GM18505 (cell line): Measurements from ENCODE around the gene EPHX1.

Experiments used
- ATAC-seq: cut with Tn5 transposase; IDR thresholded peaks from one replicate; pipeline ENCODE4 v1.9.1; 2021; ENCODE audit not compliant: unreplicated experiment
- POLR2A ChIP-seq: IDR thresholded peaks from 4 replicates; pipeline ENCODE4 v1.6.1; 2011; ENCODE audit warnings: borderline replicate concordance; ENCODE audit not compliant: insufficient read depth, insufficient read length; ENCODE audit errors: extremely low read depth

The EPHX1 gene

DNA sequence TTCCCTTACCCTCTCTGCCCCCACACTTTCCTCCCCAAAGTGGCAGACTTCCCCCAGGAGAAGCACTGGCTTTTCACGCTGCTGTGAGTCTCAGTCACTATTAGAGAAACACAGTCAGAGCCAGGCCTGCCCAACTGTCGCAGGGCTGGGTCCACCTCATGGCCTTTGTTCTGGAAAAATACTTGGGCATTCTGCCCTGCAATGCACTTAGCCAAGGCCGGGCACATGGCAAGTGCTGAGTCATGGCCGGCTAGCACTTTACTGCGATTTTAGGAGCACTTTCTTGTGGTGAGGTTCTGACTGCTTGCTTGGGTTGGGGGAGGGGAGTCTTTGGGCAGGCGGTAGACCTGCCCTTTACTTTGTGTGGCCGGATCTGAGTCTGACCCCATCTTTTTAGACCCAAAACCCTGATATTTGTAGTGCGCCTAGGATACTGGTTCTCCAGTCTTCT, 7.7 kb downstream of the EPHX1 start:
- no peak for TF ChIP-seq POLR2A

DNA sequence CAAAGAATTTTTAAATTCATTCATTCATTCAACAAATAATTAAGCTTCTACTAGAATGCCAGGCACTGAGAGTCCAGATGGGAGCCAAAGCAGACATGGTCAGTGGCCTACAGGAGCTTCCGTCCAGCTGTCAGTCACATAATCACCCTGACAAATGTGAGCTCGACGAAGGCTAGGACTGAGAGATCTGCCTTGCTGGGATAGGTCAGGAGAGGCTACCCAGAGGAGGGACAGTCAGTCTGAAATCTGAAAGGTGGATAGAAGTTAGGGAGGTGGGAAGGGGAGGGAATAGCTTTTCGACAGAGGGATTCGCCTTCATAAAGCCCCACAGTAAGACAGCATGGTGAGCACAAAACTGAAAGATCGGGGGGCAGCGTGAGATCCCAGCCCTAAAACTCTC, 8.3 kb downstream of the EPHX1 start:
- TF ChIP-seq POLR2A: no peak
- ATAC-seq: no peak

More for the DNA sequence above, 7.7 kb downstream of the EPHX1 start:
- no peak for ATAC-seq

DNA sequence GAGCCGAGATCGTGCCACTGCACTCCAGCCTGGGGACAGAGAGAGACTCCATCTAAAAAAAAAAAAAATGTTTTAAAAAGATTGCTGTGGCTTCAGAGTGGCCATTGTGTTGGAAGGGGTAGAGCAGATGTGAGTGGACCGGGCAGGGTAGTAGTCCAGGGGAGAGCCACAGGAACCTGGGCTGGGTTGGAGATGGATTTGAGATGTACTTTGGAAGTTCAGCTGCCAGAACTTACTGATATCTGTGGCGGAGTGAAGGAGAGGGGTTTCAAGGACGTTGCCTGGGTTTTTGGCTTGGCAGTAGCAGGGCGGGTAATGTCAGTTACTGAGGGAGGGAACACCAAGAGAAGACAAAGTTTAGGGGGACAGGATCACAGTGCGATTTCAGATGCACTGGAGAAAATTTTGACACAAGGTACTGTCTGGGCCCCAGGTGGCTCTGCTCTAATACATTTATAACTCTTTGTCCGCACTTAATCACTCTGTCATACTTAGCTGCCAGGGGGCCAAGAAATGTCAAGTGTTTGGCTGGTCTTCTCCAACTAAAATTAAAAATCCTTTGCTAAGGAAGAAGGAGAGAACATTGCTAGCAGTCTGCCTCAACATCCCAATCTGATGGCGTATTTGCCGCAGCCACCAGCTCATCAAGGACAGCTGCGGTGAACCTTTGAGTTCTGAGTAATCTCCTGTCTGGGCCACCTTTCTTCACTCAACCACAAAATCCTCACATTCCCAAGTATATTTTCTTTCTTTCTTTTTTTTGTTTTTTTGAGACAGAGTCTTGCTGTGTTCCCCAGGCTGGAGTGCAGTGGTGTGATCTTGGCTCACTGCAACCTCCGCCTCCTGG, 9.6 kb downstream of the EPHX1 start:
- no peak for TF ChIP-seq POLR2A
- no peak for ATAC-seq

DNA sequence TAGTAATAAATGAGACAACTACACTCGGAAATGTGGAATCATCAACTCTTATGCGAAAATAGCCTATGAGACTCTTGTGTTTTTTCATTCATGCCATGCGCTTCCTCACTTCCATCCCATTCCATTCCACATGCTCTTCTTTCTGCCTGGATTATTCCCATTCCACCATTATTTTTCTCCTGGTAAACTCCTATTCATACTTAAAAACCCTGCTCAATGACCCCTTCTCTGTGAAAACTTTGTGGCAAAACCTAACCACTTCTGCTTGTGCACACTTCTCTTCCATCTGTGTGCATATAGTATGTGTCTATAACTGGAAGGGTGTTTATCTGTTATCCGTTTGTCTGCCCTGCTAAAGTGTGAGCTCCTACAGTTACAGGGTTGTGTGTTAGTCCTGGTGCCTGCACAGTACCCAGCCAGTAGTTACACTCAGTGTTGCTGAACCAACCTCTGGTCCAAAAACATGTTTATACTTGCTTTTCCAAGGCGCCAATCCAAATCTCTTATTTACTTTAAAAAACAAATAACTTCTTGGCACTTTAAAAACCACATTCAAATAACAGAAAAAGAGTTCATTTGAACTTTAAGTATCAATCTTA, 10.7 kb downstream of the EPHX1 start:
- TF ChIP-seq POLR2A: no peak
- no peak for ATAC-seq

DNA sequence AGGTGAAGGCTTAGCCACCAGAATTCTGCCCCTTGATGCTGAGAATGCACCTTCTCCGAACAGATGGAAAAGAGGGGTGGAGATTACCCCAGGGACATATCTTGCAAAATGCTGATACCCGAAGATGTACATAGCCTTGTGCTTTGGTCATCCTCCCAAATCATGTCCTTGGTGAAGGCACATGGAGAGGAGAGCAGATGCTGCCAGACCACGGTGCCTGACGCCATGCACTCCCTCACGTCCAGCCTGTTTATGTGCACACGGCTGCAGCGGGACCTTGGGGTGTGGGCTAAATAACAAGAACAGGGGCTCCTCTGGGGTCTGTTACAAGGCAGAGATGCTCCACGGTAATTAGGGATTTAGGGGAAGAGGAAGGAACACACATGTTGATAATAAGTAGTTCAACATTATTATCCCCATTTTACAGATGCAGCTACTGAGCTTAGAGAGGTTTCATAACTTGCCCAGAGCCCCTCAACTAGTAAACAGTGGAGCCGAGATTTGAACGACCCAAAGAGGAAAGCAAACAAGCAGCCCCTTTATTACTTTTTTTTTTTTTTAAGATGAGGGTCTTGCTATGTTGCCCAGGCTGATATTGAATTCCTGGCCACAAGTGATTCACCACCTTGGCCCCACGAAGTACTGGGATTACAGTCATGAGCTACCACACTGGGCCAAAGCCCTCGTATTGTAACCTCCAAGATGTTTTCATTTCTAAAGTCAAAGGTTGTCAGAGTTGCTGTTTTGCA, 12.9 kb downstream of the EPHX1 start:
- ATAC-seq: no peak
- TF ChIP-seq POLR2A: no peak

DNA sequence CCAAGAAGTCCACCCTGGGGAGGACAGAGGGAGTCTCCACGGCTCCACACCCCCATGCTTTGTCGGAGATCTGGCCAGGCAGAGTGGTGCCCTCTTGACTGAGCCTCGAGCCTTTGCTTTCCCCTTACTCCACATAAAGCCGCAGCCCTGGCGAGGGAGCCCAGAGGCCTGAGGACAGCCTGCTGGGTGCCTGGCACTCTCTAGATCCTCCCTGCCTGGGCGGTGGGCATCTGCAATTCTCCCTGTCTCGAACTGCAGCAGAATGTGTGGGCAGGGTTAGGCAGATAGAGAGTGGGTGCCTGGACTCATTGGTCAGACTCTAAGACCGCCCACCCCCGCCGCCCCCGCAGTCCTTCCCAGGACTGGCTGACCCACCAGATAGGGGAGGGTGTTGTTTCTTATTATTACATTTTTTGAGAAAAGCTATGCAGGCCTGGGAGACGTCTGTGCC, 13.9 kb downstream of the EPHX1 start:
- TF ChIP-seq POLR2A: no peak

DNA sequence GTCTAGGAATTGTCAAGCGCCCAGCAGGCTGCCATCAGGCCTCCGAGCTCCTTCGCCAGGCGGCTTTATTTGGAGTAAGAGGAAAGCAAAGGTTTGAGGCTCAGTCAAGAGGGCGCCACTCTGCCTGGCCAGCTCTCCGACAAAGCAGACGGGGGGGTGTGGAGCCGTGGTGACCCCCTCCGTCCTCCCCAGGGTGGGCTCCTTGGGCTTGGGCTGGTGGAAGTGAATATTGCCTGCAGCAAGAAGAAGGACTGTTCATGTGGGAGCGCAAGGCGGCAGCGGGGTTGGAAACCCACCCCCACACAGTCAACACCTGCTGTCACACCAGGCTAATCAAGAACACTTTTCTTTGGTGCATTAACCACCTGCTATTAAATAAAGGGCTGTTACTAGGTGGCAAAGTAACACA, 14.6 kb downstream of the EPHX1 start:
- no peak for ATAC-seq
- no peak for TF ChIP-seq POLR2A

More for the DNA sequence above, 13.9 kb downstream of the EPHX1 start:
- ATAC-seq: no peak

DNA sequence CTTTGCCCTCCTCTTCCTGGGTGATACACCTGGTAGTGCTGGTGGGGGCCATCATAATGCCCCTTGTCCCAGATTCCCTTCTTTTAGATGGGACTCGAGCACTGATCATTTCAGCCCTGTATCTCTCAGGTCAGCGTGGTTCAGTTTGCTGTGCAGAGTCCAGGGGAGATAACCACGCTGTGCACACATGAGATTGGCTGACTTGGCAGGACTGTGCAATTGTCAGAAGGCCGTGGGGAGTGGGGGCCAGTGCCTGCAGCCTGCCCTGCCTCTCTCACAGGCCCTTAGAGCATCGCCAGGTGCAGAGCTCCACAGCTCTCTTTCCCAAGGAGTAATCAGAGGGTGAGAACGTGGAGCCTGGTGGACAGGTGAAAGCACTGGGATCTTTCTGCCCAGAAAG, 15.2 kb downstream of the EPHX1 start:
- no peak for ATAC-seq
- TF ChIP-seq POLR2A: no peak

DNA sequence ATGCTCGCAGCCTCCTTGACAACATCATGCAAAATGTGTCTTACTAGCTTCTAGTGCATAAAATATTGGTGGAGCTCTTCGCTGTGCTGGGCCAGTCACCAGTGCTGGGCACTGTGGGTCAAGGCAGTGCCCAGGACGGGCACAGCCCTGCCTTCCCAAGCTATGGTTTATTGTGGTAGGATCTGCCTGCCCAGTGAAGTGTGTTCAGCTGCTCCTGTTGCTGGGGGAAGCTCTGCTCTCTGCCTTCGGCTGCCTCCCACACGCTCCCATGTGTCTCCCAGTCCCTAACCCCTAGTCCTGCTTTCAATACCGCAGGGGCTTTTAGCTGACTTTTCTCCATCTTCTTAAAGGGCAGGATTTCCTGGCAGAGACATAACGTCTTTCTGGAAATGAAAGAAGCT, 15.7 kb downstream of the EPHX1 start:
- no peak for TF ChIP-seq POLR2A
- ATAC-seq: no peak

DNA sequence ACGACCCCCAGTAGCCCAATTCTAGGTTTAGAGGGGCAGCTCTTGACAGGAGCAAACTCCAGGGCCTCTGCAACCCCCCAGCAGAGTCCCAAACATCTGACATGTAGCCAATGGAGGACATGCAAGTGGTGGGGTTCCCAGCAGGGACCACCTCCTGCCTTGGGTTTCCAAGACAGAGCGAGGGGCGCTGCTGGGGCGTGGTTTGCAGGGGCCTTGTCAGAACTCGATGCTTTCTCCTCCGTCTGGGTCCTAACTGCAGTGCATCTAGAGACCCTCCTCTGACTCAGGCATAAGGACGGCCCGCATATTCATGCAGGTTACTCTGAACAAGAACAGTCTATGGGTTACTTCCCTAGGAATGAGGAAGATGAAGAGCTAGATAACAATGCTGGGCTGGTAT, 17.2 kb downstream of the EPHX1 start:
- TF ChIP-seq POLR2A: no peak
- no peak for ATAC-seq

DNA sequence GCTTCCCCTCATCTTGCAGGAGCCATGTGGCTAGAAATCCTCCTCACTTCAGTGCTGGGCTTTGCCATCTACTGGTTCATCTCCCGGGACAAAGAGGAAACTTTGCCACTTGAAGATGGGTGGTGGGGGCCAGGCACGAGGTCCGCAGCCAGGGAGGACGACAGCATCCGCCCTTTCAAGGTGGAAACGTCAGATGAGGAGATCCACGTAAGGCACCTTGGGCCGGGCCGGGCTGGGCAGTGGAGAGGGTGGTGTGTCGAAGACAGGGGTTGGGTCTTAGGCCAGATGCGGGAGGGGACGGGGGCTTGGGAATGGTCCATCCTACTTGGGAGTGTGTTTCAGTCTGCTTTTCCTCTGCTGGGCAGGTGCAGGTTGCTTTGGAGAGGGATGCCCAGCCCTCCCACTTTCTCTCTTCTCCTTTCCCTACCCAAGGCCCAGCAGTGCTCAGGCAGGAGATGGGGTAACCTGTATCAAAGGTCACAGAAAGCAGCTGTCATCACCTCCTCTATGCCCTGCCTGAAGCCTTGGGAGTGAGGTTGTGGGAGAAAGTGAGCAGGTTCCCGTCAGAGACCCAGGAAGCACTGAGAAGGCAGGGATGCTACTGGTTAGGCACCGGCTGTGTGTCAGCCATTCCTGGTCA, 18.9 kb downstream of the EPHX1 start:
- no peak for ATAC-seq
- no peak for TF ChIP-seq POLR2A

DNA sequence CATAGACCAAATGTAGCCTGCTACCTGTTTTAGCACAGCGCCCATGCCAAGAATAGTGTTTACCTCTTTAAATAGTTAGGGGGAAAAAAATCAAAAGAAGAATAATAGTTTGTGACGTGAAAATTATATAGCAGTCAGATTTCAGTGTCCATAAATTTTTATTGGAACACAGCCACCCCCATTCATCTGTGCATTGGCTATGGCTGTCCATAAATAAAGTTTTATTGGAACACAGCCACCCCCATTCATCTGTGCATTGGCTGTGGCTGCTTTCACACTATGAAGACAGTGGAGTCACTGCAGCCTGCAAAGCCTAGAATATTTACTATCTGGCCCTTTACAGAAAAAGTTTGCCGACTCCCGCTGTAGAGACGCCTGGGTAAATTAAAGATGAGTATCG, 20.9 kb downstream of the EPHX1 start:
- no peak for ATAC-seq
- no peak for TF ChIP-seq POLR2A
